ENCODE data around the gene PRKAR2B.

PRKAR2B gene

GRCh38 chr7:107085180-107085579 is 40.7 kb downstream of the PRKAR2B start:
- Histone ChIP-seq H2BK12ac (ENCODE audit: low read length) (no peak overlapping the region), H3K9me3 (replicated peaks in 1 of 2; ENCODE audit: control insufficient read depth in 2 of 2, insufficient read depth in 1 of 2, low read depth in 1 of 2, low read length in 2 of 2) (no peaks in the 10 kb centered on the region), H3K27me3 (ENCODE audit: control insufficient read depth in 3 of 3, insufficient read depth in 3 of 3, low read depth in 1 of 3, low read length in 3 of 3) (no peaks in the 10 kb centered on the region), H3K4me1 (ENCODE audit: control insufficient read depth in 2 of 2, insufficient read depth in 1 of 2, low read depth in 1 of 2, low read length in 2 of 2) (peaks cover 0 to 2% of the 10 kb centered on the region in 2 donors), H3K36me3 (replicated peaks in 1 of 2; ENCODE audit: control insufficient read depth in 2 of 2, insufficient read depth in 2 of 2, low read length in 2 of 2) (no peaks in the 10 kb centered on the region), H2BK120ac (ENCODE audit: low read depth, low read length) (no peak overlapping the region), H2BK5ac (ENCODE audit: low read length) (no peak overlapping the region), H3K23ac (ENCODE audit: low read depth, low read length, poor library complexity) (no peak overlapping the region), H3K4ac (ENCODE audit: low read length) (no peak overlapping the region), H3K4me2 (ENCODE audit: insufficient read depth, low read length, poor library complexity, severe bottlenecking) (no peak overlapping the region), H4K8ac (ENCODE audit: low read depth, low read length) (no peak overlapping the region), H3K4me3 (ENCODE audit: low read length in 2 of 2) (no peak overlapping the region), H3K18ac (ENCODE audit: low read length) (no peak overlapping the region), H3K27ac (replicated peaks; ENCODE audit: low read length) (no peak overlapping the region), H2AFZ (ENCODE audit: low read length) (no peak overlapping the region), H3K14ac (ENCODE audit: low read length) (no peak overlapping the region), H2AK5ac (ENCODE audit: low read depth, low read length) (no peak overlapping the region), H4K91ac (ENCODE audit: low read depth, low read length, poor library complexity) (no peak overlapping the region), H3K79me1 (ENCODE audit: low read depth, low read length) (no peaks in the 10 kb centered on the region), H2BK15ac (ENCODE audit: low read length) (no peak overlapping the region), H3K9ac (ENCODE audit: low read depth, low read length, poor library complexity) (no peak overlapping the region)
- no peak for DNase-seq (ENCODE audit: low spot score)

- H3K18ac ChIP-seq (ENCODE audit: low read length): no peak overlapping the region
- H3K79me1 ChIP-seq (ENCODE audit: low read depth, low read length): no peaks in the 10 kb centered on the region
- H3K14ac ChIP-seq (ENCODE audit: low read length): no peak overlapping the region
- no peak overlapping the region for H4K91ac ChIP-seq (ENCODE audit: low read depth, low read length, poor library complexity)
- H2BK120ac ChIP-seq (ENCODE audit: low read depth, low read length): no peak overlapping the region
- H2AFZ ChIP-seq (ENCODE audit: low read length): no peak overlapping the region
- H2BK15ac ChIP-seq (ENCODE audit: low read length): no peak overlapping the region
- no peaks in the 10 kb centered on the region for H3K27me3 ChIP-seq (ENCODE audit: control insufficient read depth in 3 of 3, insufficient read depth in 3 of 3, low read depth in 1 of 3, low read length in 3 of 3)
- H3K9me3 ChIP-seq (replicated peaks in 1 of 2; ENCODE audit: control insufficient read depth in 2 of 2, insufficient read depth in 1 of 2, low read depth in 1 of 2, low read length in 2 of 2): no peaks in the 10 kb centered on the region
- no peak overlapping the region for H3K9ac ChIP-seq (ENCODE audit: low read depth, low read length, poor library complexity)
- no peak overlapping the region for H3K27ac ChIP-seq (replicated peaks; ENCODE audit: low read length)
- no peaks in the 10 kb centered on the region for H3K36me3 ChIP-seq (replicated peaks in 1 of 2; ENCODE audit: control insufficient read depth in 2 of 2, insufficient read depth in 2 of 2, low read length in 2 of 2)
- H2BK5ac ChIP-seq (ENCODE audit: low read length): no peak overlapping the region
- H3K4ac ChIP-seq (ENCODE audit: low read length): no peak overlapping the region
- H3K4me1 ChIP-seq (ENCODE audit: control insufficient read depth in 2 of 2, insufficient read depth in 1 of 2, low read depth in 1 of 2, low read length in 2 of 2): peaks cover 0 to 3% of the 10 kb centered on the region in 2 donors
- no peak overlapping the region for H3K4me3 ChIP-seq (ENCODE audit: low read length in 2 of 2)
- no peak overlapping the region for H2AK5ac ChIP-seq (ENCODE audit: low read depth, low read length)
- H4K8ac ChIP-seq (ENCODE audit: low read depth, low read length): no peak overlapping the region
- H3K23ac ChIP-seq (ENCODE audit: low read depth, low read length, poor library complexity): no peak overlapping the region
- DNase-seq (ENCODE audit: low spot score): no peak
- no peak overlapping the region for H2BK12ac ChIP-seq (ENCODE audit: low read length)
- no peak overlapping the region for H3K4me2 ChIP-seq (ENCODE audit: insufficient read depth, low read length, poor library complexity, severe bottlenecking)
These were observed 45.1 kb downstream of the PRKAR2B start for GRCh38 chr7:107089627-107090026.

DNA sequence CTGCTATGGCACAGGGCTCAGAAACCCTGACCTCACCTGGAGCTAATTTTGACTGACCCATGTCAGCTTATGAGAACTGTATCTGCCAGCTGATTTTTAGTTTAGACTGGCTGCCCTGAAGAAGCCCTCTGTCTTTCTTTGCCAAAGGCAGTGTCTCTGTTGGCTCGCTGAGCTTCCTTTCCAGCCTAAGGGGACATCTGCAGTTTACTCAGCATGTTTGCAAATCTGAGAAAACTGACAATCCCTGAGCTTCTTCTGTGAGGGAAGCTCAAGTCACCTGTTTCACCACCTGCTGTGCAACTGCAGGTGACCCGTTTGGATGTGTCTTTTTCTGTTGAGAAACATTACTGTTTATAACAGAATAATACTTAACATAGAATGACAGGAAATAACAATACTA is 46.0 kb downstream of the PRKAR2B start:
- H4K91ac ChIP-seq (ENCODE audit: low read depth, low read length, poor library complexity): no peak overlapping the region
- H2BK12ac ChIP-seq (ENCODE audit: low read length): no peak overlapping the region
- H3K9ac ChIP-seq (ENCODE audit: low read depth, low read length, poor library complexity): no peak overlapping the region
- H3K18ac ChIP-seq (ENCODE audit: low read length): no peak overlapping the region
- no peak overlapping the region for H3K4me3 ChIP-seq (ENCODE audit: low read length in 2 of 2)
- H4K8ac ChIP-seq (ENCODE audit: low read depth, low read length): no peak overlapping the region
- DNase-seq (ENCODE audit: low spot score): no peak
- H3K23ac ChIP-seq (ENCODE audit: low read depth, low read length, poor library complexity): no peak overlapping the region
- H3K4ac ChIP-seq (ENCODE audit: low read length): no peak overlapping the region
- no peak overlapping the region for H3K4me2 ChIP-seq (ENCODE audit: insufficient read depth, low read length, poor library complexity, severe bottlenecking)
- H3K4me1 ChIP-seq (ENCODE audit: control insufficient read depth in 2 of 2, insufficient read depth in 1 of 2, low read depth in 1 of 2, low read length in 2 of 2): peaks cover 0 to 3% of the 10 kb centered on the region in 2 donors
- H3K14ac ChIP-seq (ENCODE audit: low read length): no peak overlapping the region
- no peak overlapping the region for H3K27ac ChIP-seq (replicated peaks; ENCODE audit: low read length)
- no peaks in the 10 kb centered on the region for H3K79me1 ChIP-seq (ENCODE audit: low read depth, low read length)
- H2BK120ac ChIP-seq (ENCODE audit: low read depth, low read length): no peak overlapping the region
- H3K9me3 ChIP-seq (replicated peaks in 1 of 2; ENCODE audit: control insufficient read depth in 2 of 2, insufficient read depth in 1 of 2, low read depth in 1 of 2, low read length in 2 of 2): no peaks in the 10 kb centered on the region
- H2AK5ac ChIP-seq (ENCODE audit: low read depth, low read length): no peak overlapping the region
- H3K36me3 ChIP-seq (replicated peaks in 1 of 2; ENCODE audit: control insufficient read depth in 2 of 2, insufficient read depth in 2 of 2, low read length in 2 of 2): no peaks in the 10 kb centered on the region
- no CpG with 5 or more reads among the region's 2 CpGs for WGBS, 2 donors (ENCODE audit: extremely low coverage in 2 of 2, insufficient read length in 2 of 2, insufficient replicate concordance in 1 of 2)
- no peak overlapping the region for H2BK5ac ChIP-seq (ENCODE audit: low read length)
- no peak overlapping the region for H2BK15ac ChIP-seq (ENCODE audit: low read length)
- H2AFZ ChIP-seq (ENCODE audit: low read length): no peak overlapping the region
- H3K27me3 ChIP-seq (ENCODE audit: control insufficient read depth in 3 of 3, insufficient read depth in 3 of 3, low read depth in 1 of 3, low read length in 3 of 3): no peaks in the 10 kb centered on the region

- no CpG with 5 or more reads among the region's 2 CpGs for WGBS, 2 donors (ENCODE audit: extremely low coverage in 2 of 2, insufficient read length in 2 of 2, insufficient replicate concordance in 1 of 2)
- Histone ChIP-seq H3K4me3 (ENCODE audit: low read length in 2 of 2) (no peak overlapping the region), H3K4me1 (ENCODE audit: control insufficient read depth in 2 of 2, insufficient read depth in 1 of 2, low read depth in 1 of 2, low read length in 2 of 2) (peaks cover 0 to 3% of the 10 kb centered on the region in 2 donors), H3K23ac (ENCODE audit: low read depth, low read length, poor library complexity) (no peak overlapping the region), H3K9ac (ENCODE audit: low read depth, low read length, poor library complexity) (no peak overlapping the region), H2BK5ac (ENCODE audit: low read length) (no peak overlapping the region), H3K79me1 (ENCODE audit: low read depth, low read length) (no peaks in the 10 kb centered on the region), H3K4ac (ENCODE audit: low read length) (no peak overlapping the region), H3K9me3 (replicated peaks in 1 of 2; ENCODE audit: control insufficient read depth in 2 of 2, insufficient read depth in 1 of 2, low read depth in 1 of 2, low read length in 2 of 2) (no peaks in the 10 kb centered on the region), H2BK12ac (ENCODE audit: low read length) (no peak overlapping the region), H3K14ac (ENCODE audit: low read length) (no peak overlapping the region), H3K4me2 (ENCODE audit: insufficient read depth, low read length, poor library complexity, severe bottlenecking) (no peak overlapping the region), H3K18ac (ENCODE audit: low read length) (no peak overlapping the region), H4K8ac (ENCODE audit: low read depth, low read length) (no peak overlapping the region), H3K27ac (replicated peaks; ENCODE audit: low read length) (no peak overlapping the region), H2AFZ (ENCODE audit: low read length) (no peak overlapping the region), H2BK15ac (ENCODE audit: low read length) (no peak overlapping the region), H4K91ac (ENCODE audit: low read depth, low read length, poor library complexity) (no peak overlapping the region), H2BK120ac (ENCODE audit: low read depth, low read length) (no peak overlapping the region), H3K36me3 (replicated peaks in 1 of 2; ENCODE audit: control insufficient read depth in 2 of 2, insufficient read depth in 2 of 2, low read length in 2 of 2) (no peaks in the 10 kb centered on the region), H2AK5ac (ENCODE audit: low read depth, low read length) (no peak overlapping the region), H3K27me3 (ENCODE audit: control insufficient read depth in 3 of 3, insufficient read depth in 3 of 3, low read depth in 1 of 3, low read length in 3 of 3) (no peaks in the 10 kb centered on the region)
- DNase-seq (ENCODE audit: low spot score): no peak
These were observed 46.8 kb downstream of the PRKAR2B start for GRCh38 chr7:107091306-107091705.
